HG02884 (cell line): ENCODE results near the gene DENND2D.

Source experiments
- ATAC-seq: cut with Tn5 transposase; IDR thresholded peaks from one replicate; pipeline ENCODE4 v1.9.1; 2021; ENCODE audit warnings: mild to moderate bottlenecking, moderate library complexity; ENCODE audit not compliant: unreplicated experiment

The DENND2D gene

GRCh38 chr1:111204201-111204982, 3.9 kb upstream of the DENND2D start:
- peak; percentile 62 for ATAC-seq

- ATAC-seq, result peak; percentile 37
These were observed 3.3 kb upstream of the DENND2D start for GRCh38 chr1:111203681-111204200.

- no peak for ATAC-seq
These were observed 2.5 kb upstream of the DENND2D start for GRCh38 chr1:111202707-111203623.

GRCh38 chr1:111202366-111202706, 1.9 kb upstream of the DENND2D start:
- no peak for ATAC-seq

GRCh38 chr1:111201275-111202090, 1.0 kb upstream of the DENND2D start:
- ATAC-seq, result no peak

GRCh38 chr1:111200802-111201161, 336 bp upstream of the DENND2D start:
- ATAC-seq, result no peak

GRCh38 chr1:111199329-111199728, 1.1 kb downstream of the DENND2D start:
- no peak for ATAC-seq

- ATAC-seq, result no peak
These were observed 1.6 kb downstream of the DENND2D start for GRCh38 chr1:111198836-111199235.

- ATAC-seq, result no peak
These were observed 2.7 kb downstream of the DENND2D start for GRCh38 chr1:111197598-111198284.

- no peak for ATAC-seq
These were observed 4.2 kb downstream of the DENND2D start for GRCh38 chr1:111196213-111196612.

GRCh38 chr1:111195002-111195684, 5.3 kb downstream of the DENND2D start:
- no peak for ATAC-seq

GRCh38 chr1:111193712-111194480, 6.5 kb downstream of the DENND2D start:
- no peak for ATAC-seq

- no peak for ATAC-seq
These were observed 7.6 kb downstream of the DENND2D start for GRCh38 chr1:111192658-111193519.

GRCh38 chr1:111192074-111192473, 8.4 kb downstream of the DENND2D start:
- ATAC-seq, result no peak

GRCh38 chr1:111191496-111191895, 8.9 kb downstream of the DENND2D start:
- ATAC-seq, result no peak

GRCh38 chr1:111190931-111191451, 9.5 kb downstream of the DENND2D start:
- ATAC-seq, result no peak

- ATAC-seq, result no peak
These were observed 15.8 kb downstream of the DENND2D start for GRCh38 chr1:111184663-111185062.
